ENCODE data around the gene WNT1. TPM values are rescaled to one million over a fixed set of nuclear protein-coding genes. Genes with fewer than 3 reads are reported as not detected.

WNT1 gene
- total and polyA plus RNA-seq, 10 of the 15 experiments (the other 5 are each of a cell fraction or from before 2014, with no cell fraction given) = not detected

DNA sequence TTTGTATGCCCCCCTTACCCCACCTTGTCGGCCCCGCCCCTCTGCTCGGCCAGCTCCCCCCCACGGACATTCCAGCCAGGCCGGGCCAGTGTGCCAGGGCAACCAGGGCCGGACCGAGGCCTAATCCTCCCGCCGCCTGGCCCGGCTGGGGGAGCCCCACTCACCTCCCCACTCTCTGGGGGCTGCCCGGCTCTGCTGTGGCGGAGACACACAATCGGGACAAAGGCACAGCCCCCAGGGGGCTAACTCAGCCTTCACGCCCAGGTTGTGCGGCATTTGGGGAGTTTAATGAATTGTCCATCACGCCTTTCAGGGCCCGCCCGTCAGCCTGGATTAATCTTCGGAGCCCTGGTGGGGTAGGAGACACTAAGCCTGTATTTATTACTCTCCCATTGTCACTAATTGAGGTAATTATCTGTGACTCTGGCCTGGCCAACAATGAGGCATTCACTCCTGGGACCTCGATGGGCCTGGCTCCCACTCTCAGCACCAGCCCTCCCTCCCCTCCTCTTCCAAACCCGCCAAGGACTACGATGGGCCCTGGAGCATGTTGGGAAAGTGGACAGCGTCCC, 8.7 kb downstream of the WNT1 start:
- ChIA-PET SMC1A (ENCODE audit: uncharacterized antibody, unreplicated experiment) (no interaction called here), CTCF (interaction anchor here (1.6 to 6.8 kb wide), 7 partner anchors 9 to 134 kb away, joined by 4 to 93 read pairs (median 59); partner anchors contain the start of genes DDN, DDX23, FKBP11 and WNT1), POLR2A (no interaction called here), RAD21 (ENCODE audit: unreplicated experiment) (interaction anchor here (3.3 kb wide), 1 partner anchor 63 kb away, joined by 35 read pairs; the partner anchor contains the start of gene FKBP11)
- in situ Hi-C loops (cut with MboI) (no loop called here), intact Hi-C loops (cut with micrococcal nuclease; ENCODE audit: unreplicated experiment) (no loop called here)
- no peak for ATAC-seq
- H3K79me2 ChIP-seq (ENCODE audit: control insufficient read depth, insufficient read depth, low read length) = no peaks in the 10 kb centered on the region
- FAIRE-seq = no peak
- H3K4me1 ChIP-seq (ENCODE audit: control insufficient read depth, insufficient read depth, low read length) = peaks cover 8% of the 10 kb centered on the region
- H3K36me3 ChIP-seq (ENCODE audit: control insufficient read depth in 2 of 2, insufficient read depth in 2 of 2, low read length in 1 of 2) = no peaks in the 10 kb centered on the region
- TF ChIP-seq HCFC1 (IDR thresholded peaks at IDR 0.05; ENCODE audit: low read length) (no peak), RELA (IDR thresholded peaks at IDR 0.05; ENCODE audit: borderline replicate concordance, partially characterized antibody) (no peak), EED (IDR thresholded peaks at IDR 0.05; ENCODE audit: low read depth) (no peak), DPF2 (IDR thresholded peaks at IDR 0.05) (no peak), TCF7 (IDR thresholded peaks at IDR 0.05; ENCODE audit: borderline replicate concordance) (no peak), SREBF2 (IDR thresholded peaks at IDR 0.05; ENCODE audit: low read length) (no peak), ZNF217 (IDR thresholded peaks at IDR 0.05) (no peak), BCL11A (IDR thresholded peaks at IDR 0.05; ENCODE audit: low read depth, low read length) (no peak), SUPT20H (IDR thresholded peaks at IDR 0.05; ENCODE audit: borderline replicate concordance, control insufficient read depth, low read depth, low read length) (no peak), RAD51 (IDR thresholded peaks at IDR 0.05) (no peak)
- TF ChIP-seq, protein P1, sequence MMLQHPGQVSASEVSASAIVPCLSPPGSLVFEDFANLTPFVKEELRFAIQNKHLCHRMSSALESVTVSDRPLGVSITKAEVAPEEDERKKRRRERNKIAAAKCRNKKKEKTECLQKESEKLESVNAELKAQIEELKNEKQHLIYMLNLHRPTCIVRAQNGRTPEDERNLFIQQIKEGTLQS (IDR thresholded peaks at IDR 0.05; ENCODE audit: borderline replicate concordance, extremely low read depth, low read depth, low read length) = no peak
- TF ChIP-seq, protein P2, sequence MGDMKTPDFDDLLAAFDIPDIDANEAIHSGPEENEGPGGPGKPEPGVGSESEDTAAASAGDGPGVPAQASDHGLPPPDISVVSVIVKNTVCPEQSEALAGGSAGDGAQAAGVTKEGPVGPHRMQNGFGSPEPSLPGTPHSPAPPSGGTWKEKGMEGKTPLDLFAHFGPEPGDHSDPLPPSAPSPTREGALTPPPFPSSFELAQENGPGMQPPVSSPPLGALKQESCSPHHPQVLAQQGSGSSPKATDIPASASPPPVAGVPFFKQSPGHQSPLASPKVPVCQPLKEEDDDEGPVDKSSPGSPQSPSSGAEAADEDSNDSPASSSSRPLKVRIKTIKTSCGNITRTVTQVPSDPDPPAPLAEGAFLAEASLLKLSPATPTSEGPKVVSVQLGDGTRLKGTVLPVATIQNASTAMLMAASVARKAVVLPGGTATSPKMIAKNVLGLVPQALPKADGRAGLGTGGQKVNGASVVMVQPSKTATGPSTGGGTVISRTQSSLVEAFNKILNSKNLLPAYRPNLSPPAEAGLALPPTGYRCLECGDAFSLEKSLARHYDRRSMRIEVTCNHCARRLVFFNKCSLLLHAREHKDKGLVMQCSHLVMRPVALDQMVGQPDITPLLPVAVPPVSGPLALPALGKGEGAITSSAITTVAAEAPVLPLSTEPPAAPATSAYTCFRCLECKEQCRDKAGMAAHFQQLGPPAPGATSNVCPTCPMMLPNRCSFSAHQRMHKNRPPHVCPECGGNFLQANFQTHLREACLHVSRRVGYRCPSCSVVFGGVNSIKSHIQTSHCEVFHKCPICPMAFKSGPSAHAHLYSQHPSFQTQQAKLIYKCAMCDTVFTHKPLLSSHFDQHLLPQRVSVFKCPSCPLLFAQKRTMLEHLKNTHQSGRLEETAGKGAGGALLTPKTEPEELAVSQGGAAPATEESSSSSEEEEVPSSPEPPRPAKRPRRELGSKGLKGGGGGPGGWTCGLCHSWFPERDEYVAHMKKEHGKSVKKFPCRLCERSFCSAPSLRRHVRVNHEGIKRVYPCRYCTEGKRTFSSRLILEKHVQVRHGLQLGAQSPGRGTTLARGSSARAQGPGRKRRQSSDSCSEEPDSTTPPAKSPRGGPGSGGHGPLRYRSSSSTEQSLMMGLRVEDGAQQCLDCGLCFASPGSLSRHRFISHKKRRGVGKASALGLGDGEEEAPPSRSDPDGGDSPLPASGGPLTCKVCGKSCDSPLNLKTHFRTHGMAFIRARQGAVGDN (IDR thresholded peaks at IDR 0.05) = no peak
- H2AFZ ChIP-seq (ENCODE audit: control insufficient read depth, low read depth, low read length) = no peak overlapping the region
- H3K9ac ChIP-seq (ENCODE audit: control insufficient read depth, insufficient read depth, low read length) = no peak overlapping the region
- no peak overlapping the region for H3K27ac ChIP-seq (ENCODE audit: control insufficient read depth, insufficient read depth)
- H3K9me3 ChIP-seq (replicated peaks; ENCODE audit: control insufficient read depth, insufficient read depth, low read length) = no peaks in the 10 kb centered on the region
- no peak overlapping the region for H3K4me2 ChIP-seq (ENCODE audit: control insufficient read depth, insufficient read depth)
- H3K27me3 ChIP-seq (replicated peaks in 1 of 2; ENCODE audit: control insufficient read depth in 2 of 2, insufficient read depth in 2 of 2, low read length in 1 of 2) = peaks cover 5 to 17% of the 10 kb centered on the region in 2 experiments; a peak in 3 of 4 replicates
- H3K4me3 ChIP-seq = no peak overlapping the region
- WGBS (ENCODE audit: insufficient coverage, insufficient replicate concordance, low lambda C conversion rate, missing lambda C conversion rate) = 27% methylated on average over 23 of the region's 23 CpGs
- H4K20me1 ChIP-seq (ENCODE audit: control insufficient read depth, insufficient read depth) = no peaks in the 10 kb centered on the region
- no TSS peak for BruUV-seq (replicated peaks)
- no peak for DNase-seq (ENCODE audit: low read depth, low spot score)

Data from GM12878 (cell line).